HG03045 (cell line): Measurements from ENCODE around the gene LIN37.
"Not testable (repeated sequence)": the region's sequence is repeated elsewhere in the genome, so short reads cannot be mapped to it uniquely, and the experiment has no call there.

ENCODE experiments used
- ATAC-seq: cut with Tn5 transposase; IDR thresholded peaks from one replicate; pipeline ENCODE4 v1.9.1; 2021; ENCODE audit warnings: mild to moderate bottlenecking, moderate library complexity; ENCODE audit not compliant: unreplicated experiment

Gene LIN37

DNA sequence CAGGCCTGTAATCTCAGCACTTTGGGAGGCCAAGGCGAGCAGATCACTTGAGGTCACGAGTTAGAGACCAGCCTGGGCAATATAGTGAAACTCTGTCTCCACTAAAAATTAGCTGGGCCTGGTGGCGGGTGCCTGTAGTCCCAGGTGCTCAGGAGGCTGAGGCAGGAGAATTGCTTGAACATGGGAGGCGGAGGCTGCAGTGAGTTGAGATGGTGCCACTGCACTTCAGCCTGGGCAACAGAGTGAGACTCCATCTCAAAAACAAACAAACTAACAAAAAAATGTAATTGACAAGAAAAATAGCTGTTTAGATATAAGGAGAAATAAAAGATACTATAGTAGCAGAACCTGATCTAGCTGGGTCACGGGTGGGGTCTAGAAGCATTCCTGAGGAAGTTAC is 24.0 kb downstream of the LIN37 start:
- ATAC-seq, result not testable (repeated sequence)

DNA sequence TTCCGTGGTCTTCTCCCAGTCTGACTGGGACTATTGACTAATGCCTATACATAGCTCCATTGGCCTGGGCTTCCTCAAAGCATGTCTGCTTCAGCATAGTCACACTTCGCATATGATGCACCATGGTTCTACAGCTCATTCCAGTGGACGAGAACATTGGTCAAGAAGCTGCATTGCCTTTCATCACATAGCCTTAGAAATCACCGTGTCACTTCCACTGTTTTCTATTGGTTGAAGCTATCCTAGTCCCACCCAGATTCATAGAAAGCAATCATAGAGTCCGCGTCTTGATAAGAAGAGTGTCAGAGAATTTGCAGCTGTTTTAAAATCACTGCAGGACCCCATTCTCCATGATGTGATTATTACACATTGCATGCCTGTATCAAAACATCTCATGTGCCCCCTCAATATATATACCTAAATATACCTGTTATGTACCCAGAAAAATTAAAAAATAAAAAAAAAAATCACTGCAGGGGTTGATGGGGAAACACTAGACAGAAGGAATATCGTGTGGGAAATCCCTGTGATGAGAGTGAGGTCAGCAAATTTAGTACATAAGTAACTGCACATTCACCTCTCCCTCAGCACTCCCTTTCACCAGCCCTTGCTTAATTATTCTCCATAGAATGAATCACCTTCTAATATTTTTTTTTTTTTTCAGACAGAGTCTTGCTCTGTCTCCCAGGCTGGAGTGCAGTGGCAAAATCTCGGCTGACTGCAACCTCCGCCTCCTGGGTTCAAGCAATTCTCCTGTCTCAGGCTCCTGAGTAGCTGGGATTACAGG is 24.8 kb downstream of the LIN37 start:
- ATAC-seq, result no peak

DNA sequence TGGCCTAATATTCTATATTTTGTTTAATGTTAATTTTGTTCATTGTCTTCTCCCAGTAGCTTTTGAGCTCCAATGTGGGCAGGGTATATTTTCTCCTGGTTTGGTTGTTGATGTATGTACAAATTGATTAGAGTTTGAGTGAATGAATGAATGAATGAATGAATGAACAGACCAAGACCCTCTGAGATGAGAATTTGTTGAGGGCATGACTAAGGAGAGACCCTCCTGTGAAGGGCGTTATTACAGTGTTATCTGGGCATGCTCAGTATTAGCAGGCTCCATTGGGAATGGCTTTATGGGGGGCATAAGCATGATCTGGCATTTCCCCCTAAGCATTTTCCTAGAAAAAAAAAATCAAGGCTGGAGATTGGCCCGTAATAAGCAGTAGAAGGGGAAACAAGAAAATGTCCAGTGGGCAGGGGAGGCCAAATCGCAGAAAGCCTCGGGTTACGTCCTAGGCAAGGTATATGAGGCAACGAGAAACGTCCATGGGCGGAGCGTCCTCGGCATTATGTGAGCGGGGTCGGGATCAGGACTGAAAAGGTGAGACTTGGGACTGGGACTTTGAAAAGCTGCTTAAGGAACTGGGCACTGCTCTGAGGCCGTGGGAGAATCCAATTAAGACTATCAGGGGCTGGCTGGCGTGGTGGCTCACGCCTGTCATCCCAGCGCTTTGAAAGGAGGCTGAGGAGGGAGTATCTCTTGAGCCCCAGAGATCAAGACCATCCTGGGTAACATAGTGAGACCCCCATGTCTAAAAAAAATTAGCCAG is 26.1 kb downstream of the LIN37 start:
- ATAC-seq, result no peak

DNA sequence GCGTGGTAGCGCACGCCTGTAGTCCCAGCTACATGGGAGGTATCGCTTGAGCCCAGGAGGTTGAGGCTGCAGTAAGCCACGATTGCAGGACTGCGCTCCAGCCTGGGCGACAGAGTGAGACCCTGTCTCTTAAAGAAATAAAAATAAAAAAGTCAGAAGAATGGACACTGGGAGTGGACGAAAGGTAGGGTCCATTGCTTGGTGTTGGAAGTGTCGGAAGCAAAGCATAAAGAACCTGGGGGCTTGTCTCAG is 26.6 kb downstream of the LIN37 start:
- ATAC-seq, result peak; percentile 5

DNA sequence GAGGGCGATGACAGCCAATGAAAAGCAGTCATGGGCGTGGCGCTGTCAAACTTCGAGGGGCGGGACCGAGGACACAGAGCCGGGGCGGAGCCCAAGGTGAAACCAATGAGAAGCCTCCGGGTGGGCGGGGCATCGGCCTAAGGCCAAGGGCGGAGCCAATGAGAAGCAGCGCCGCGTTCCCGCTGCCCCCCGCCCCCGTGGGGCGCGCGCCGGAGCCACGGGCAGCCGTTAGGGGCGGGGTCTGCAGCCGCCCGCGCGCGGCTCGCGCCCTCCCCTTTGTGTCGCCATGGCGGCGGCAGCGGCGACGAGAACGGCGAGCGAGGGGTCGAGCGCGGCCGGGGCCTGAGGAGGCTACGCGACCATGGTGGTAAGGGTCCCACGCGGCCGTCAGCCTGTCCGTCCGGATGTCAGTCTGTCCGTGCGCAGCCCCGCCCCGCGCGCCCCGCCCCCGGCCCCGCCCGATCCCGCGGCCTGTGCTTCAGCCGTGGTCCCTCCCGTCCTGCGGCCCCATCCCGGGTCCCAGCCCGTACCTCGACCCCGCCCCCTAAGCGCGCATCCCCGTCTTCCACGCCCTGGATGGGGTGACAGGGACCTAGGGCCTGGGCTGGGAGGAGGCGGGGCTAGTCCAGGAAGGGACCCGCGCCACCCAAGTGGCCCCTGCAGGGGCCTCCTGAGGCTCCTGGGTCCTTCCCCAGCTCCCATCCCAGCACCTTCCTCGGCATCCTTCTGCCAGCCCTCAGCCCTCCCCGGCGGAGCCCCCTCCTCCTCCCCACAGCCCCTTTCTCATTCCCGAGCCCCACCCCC is 27.1 kb downstream of the LIN37 start, which contains the start of gene ARHGAP33:
TSS of gene ARHGAP33 (plus strand) at position 267 of the 804 bp plus-strand sequence. CDS start at position 362, 95 bp downstream.
- ATAC-seq, result peak; percentile 92

DNA sequence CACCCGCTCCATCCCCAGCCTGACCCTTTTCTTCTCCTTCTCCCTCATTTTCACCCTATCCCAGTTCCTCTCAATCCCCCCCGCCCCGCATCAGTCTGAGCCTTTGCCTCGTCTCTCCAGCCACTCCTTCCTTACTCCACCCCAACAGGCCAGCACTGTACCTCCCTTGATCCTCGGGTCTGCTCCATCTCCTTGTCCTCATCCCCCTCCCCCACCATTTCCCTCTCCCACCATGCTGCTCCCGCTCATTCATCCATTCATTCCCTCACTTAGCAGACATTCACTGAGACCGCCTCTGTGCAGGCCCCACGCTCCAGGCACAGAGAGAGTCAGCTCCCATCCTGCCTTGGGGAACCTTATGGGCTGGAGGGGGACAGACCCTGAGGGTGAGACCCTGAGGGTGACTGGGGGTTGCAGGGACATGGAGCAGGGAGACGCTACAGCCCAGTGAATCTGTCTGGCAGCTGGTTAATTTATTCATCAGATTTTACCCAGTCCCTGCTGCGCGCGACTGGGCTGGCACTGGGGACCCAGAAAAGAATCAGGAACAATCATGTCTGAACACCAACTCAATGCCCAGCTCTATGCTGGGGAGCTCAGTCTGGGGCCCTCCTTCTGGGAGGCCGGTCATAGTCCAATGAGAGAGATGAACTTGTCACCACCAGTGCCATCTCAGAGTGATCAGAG is 27.9 kb downstream of the LIN37 start:
- no peak for ATAC-seq

DNA sequence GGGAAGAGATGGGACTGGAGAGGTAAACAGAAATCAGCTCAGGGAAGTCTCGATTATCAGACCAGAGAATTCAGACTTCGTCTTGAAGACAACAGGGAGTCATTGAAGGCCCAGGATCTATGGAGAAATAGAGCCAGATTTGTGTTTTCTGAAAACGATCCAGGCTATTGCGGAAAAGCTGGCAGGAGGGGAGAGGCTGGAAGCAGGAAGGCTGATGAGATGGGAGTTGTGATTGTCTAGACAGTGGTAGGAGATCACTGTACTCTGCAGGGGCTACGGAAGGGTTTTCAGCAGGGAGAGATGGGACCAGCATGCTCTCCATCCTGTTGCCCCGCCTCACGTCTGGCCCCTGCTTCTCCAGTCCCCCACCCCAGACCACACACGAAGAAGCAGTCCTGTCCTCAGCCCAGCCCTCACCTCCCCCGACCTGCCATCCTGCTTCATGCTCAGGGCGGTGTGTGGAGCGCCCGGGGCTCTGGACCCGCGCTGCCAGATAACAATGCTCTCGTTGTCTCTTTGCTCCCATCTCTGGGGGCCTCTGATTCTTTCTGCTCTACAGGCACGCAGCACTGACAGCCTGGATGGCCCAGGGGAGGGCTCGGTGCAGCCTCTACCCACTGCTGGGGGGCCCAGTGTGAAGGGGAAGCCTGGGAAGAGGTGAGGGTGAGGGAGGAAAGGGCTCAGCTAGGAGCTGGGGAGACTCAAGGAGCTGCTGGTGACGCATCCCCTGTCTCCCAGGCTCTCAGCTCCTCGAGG is 28.9 kb downstream of the LIN37 start:
- no peak for ATAC-seq

DNA sequence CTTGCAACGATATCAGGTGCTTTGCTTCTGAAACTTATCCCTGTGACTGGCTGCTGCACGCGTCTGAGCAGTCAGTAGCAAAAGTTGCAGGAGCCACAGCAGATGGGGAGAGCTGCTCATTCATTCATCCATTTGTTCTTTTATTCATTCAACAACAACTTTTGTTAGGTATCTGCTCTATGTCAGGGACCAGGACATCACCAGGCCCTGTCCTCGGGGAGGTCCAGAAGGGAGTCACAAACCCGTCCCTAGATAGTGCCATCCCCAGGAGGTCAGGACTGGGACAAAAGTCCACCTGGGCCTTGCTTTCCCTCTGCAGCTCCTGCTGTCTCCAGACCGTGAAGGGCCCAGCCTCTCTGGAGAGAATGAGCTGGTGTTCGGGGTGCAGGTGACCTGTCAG is 29.6 kb downstream of the LIN37 start:
- ATAC-seq, result no peak

DNA sequence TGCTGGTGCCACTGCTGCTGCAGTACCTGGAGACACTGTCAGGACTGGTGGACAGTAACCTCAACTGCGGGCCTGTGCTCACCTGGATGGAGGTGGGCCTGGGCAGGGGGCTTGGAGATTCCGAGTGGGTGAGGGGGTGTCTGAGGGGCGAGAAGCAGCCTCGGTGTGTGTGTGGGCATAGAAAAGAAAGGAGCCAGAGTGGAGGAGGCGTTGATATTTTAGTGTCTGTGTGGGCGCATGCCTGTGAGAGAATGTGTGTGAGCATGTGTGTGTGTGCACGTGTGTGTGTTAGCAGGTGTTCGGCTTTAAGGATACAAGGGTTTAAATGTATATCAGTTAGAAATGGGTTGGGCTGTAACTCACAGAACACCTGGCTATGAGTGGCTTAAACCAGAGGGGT is 30.7 kb downstream of the LIN37 start:
- no peak for ATAC-seq

DNA sequence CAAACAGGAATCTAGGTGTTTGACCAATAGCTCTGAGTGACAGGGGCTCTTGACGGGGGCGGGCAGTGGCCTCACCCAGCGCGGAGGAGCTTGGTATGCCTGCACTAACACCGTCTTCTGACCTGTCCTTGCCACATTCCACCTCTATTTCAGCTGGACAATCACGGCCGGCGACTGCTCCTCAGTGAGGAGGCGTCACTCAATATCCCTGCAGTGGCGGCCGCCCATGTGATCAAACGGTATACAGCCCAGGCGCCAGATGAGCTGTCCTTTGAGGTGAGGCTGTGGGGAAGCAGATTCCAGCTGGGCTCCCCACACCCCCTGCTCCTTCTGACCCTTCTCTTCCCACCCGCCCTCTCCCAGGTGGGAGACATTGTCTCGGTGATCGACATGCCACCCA is 31.7 kb downstream of the LIN37 start:
- ATAC-seq, result no peak

DNA sequence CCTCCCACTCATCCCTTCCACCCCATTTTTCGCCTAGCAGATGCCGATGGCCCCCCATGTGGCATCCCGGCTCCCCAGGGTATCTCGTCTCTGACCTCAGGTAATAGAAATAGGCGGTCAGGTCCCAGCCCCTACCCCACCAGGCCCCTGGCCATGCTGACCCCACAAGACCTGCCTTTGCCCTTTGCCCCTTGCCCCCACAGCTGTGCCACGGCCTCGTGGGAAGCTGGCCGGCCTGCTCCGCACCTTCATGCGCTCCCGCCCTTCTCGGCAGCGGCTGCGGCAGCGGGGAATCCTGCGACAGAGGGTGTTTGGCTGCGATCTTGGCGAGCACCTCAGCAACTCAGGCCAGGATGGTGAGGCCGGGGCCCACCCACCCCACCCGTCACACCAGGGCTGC is 32.3 kb downstream of the LIN37 start:
- ATAC-seq, result no peak

DNA sequence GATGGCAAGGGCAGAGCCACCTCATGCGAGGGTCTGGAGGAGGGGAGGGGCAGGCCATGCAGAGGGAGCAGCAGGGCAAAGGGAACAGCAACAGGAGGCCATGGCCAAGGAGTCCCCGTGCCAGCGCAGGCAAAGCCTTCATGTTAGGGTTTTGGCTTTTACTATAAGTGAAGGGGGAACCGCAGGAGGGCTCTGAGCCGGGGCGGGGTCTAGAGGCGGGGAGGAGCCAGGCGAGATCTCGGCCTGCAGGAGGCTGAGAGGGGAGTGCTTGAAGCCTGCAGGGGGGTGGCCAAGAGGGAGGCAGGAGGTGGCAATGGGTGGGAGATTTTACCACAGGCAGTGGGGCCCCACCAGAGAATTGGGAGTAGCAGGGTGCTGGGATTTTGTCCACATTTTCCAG is 33.3 kb downstream of the LIN37 start:
- no peak for ATAC-seq

DNA sequence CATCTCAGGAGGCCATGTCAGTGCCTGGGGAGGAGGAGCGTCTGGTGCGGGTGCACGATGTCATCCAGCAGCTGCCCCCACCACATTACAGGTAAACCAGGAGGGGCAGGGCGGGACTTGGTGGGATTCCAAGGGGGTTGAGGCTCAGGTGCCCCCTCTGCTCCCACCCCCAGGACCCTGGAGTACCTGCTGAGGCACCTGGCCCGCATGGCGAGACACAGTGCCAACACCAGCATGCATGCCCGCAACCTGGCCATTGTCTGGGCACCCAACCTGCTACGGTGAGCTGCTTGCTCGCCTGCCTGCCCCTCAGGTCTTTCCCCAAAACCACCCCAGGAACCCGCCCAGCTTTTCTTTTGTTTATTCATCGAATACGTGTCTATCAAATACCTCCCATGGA is 34.2 kb downstream of the LIN37 start:
- no peak for ATAC-seq

DNA sequence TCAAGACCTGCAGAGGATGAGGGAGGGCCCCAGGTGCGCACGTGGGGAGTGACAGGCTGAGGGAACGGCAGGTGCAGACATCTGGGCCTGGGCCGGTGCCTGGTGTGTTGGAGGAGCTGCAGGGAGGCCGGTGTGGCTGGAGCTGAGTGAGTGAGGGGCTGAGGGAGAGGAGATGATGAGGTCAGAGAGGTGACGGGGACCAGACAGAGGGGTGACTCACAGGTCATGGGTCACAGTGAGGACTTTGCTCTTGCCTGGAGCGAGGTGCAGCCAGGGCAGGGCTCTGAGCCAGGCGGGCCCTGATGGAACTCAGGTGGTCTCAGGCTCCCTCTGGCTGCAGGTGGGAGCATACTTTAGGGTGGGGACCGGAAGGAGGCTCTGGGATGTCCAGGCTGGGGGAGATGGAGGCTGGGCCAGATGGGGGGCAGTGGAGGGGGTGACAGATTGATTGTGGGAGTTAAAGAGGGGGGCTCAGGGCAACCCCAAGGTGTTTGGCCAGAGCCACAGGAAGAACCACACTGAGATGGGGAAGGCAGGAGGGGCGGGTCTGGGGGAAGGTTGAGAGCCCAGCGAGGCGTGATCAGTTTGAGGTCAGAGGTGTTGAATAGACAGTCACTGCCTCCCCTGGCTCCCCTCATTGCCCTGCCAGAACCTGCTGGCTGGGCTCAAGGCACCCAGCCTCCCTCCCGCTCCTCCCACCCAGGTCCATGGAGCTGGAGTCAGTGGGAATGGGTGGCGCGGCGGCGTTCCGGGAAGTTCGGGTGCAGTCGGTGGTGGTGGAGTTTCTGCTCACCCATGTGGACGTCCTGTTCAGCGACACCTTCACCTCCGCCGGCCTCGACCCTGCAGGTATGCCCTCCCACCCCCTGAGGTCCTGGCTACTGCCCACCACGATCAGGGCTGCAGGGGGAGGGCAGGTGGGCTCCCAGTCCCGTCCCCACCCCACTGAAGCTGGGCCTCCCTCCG is 35.4 kb downstream of the LIN37 start:
- no peak for ATAC-seq

DNA sequence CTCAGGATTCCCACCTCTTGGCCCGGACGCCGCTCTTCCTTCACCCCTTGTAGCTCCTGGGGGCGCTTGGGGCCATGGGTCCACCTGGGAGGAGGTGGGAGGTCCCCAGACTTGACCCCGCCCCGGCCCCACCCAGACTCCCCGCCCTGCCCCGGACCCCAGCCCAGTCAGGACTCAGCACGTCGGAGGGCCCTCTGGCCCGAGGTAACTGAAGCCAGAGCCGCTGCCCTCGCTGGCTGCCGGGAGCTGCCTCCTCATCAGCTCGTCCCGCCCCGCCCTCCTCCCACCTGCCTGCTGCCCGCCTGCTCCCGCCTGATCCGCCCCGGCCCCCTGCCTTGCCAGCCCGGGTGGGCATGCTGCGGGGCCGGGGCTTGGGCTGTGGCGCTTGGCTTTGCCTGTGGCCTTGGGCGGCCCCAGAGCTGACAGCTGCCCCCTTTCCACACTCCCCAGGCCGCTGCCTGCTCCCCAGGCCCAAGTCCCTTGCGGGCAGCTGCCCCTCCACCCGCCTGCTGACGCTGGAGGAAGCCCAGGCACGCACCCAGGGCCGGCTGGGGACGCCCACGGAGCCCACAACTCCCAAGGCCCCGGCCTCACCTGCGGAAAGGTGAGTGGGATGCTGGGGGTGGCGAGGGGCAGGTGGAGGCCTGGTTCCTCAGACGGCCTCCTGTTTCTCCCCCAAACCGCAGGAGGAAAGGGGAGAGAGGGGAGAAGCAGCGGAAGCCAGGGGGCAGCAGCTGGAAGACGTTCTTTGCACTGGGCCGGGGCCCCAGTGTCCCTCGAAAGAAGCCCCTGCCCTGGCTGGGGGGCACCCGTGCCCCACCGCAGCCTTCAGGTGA is 36.3 kb downstream of the LIN37 start:
- ATAC-seq, result no peak

DNA sequence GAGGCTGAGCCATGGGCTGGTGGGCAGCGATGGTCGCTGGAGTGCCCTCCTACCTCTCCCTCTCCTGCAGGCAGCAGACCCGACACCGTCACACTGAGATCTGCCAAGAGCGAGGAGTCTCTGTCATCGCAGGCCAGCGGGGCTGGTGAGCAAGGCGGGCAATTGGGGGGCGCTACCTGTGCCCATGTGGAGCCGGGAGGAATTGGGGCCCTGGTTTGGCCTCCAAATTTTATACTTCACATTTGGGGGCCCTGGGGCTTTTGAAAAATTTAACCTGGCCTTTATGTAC is 36.9 kb downstream of the LIN37 start:
- ATAC-seq, result no peak

DNA sequence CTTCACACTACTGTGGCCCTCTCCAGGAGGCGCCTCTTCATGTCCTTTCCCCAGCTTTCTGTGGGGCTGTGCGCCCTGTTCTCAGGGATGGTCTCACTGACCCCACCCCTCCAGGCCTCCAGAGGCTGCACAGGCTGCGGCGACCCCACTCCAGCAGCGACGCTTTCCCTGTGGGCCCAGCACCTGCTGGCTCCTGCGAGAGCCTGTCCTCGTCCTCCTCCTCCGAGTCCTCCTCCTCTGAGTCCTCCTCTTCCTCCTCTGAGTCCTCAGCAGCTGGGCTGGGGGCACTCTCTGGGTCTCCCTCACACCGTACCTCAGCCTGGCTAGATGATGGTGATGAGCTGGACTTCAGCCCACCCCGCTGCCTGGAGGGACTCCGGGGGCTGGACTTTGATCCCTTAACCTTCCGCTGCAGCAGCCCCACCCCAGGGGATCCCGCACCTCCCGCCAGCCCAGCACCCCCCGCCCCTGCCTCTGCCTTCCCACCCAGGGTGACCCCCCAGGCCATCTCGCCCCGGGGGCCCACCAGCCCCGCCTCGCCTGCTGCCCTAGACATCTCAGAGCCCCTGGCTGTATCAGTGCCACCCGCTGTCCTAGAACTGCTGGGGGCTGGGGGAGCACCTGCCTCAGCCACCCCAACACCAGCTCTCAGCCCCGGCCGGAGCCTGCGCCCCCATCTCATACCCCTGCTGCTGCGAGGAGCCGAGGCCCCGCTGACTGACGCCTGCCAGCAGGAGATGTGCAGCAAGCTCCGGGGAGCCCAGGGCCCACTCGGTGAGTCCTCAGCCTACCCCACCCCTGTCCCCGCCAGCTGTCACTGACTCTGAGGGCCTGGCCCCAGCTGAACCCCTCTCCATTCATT is 38.2 kb downstream of the LIN37 start:
- ATAC-seq, result no peak
